H1 (cell line): Measurements from ENCODE around the gene CCDC12. TPM values are rescaled to one million over a fixed set of nuclear protein-coding genes. Genes with fewer than 3 reads are reported as not detected.

Experiments
- CTCF ChIA-PET: fragments of 300-600 bp; sonication (Branson Sonifier 250); formaldehyde crosslinking; loops from one replicate; lab custom pipeline; 2021; ENCODE audit not compliant: partially characterized antibody; lab: Charles Lee
- POLR2A ChIA-PET: fragments of 300-600 bp; sonication (Branson Sonifier 250); formaldehyde crosslinking; loops from one replicate; lab custom pipeline; 2021; ENCODE audit warnings: inconsistent platforms; ENCODE audit not compliant: partially characterized antibody; lab: Charles Lee
- DNase-seq, 2 experiments: peaks; one replicate each; pipeline versions ENCODE4 v3.0.0 to v3.0.0-alpha.2; 2010 to 2022; ENCODE audit warnings: low spot score in 2 of 2, low read depth in 1 of 2, mixed read lengths in 1 of 2
- FAIRE-seq: peaks from 2 replicates; lab custom pipeline; 2011; peaks lifted over from hg19 to GRCh38; lab: Jason Lieb, UNC
- H2AFZ ChIP-seq: 2 replicates; pipeline ENCODE4 v1.8.1; 2012; ENCODE audit warnings: low read length, inconsistent platforms
- H2AK5ac ChIP-seq: 2 replicates; pipeline ENCODE4 v1.6.1; 2013; ENCODE audit warnings: low read depth, low read length
- H2BK120ac ChIP-seq: replicated peaks from 2 replicates; pipeline ENCODE3; 2013; ENCODE audit warnings: low read depth, low read length, inconsistent platforms
- H2BK12ac ChIP-seq: 2 replicates; pipeline ENCODE4 v1.6.1; 2013; ENCODE audit warnings: low read depth, low read length
- H2BK15ac ChIP-seq: 2 replicates; pipeline ENCODE4 v1.6.1; 2013; ENCODE audit warnings: low read length
- H2BK20ac ChIP-seq: 2 replicates; pipeline ENCODE4 v1.6.1; 2013; ENCODE audit warnings: low read length
- H2BK5ac ChIP-seq: 2 replicates; pipeline ENCODE4 v1.6.1; 2013; ENCODE audit warnings: low read depth, low read length
- H3K14ac ChIP-seq: 2 replicates; pipeline ENCODE4 v1.6.1; 2013; ENCODE audit warnings: inconsistent platforms; ENCODE audit not compliant: insufficient read length
- H3K18ac ChIP-seq: 2 replicates; pipeline ENCODE4 v1.6.1; 2013; ENCODE audit warnings: low read length; ENCODE audit errors: extremely low read depth
- H3K23ac ChIP-seq: 2 replicates; pipeline ENCODE4 v1.6.1; 2013; ENCODE audit warnings: inconsistent platforms; ENCODE audit not compliant: insufficient read length
- H3K23me2 ChIP-seq: 2 replicates; pipeline ENCODE4 v1.6.1; 2013; ENCODE audit warnings: low read depth, low read length
- H3K27ac ChIP-seq: 2 replicates; pipeline ENCODE4 v1.6.1; 2011; ENCODE audit warnings: low read depth, low read length, inconsistent platforms
- H3K27me3 ChIP-seq, 4 experiments: replicated peaks in 1 of 4; 1 replicate in 1 of 4; 2 replicates in 3 of 4; pipeline versions ENCODE4 v1.6.1 to v1.8.1; 2011 to 2013; ENCODE audit warnings: low read length in 3 of 4, mild to moderate bottlenecking in 3 of 4, inconsistent platforms in 2 of 4, mixed read lengths in 2 of 4, moderate library complexity in 1 of 4; ENCODE audit not compliant: control insufficient read depth in 3 of 4, insufficient read depth in 3 of 4; ENCODE audit errors: extremely low read depth in 1 of 4
- H3K36me3 ChIP-seq, 4 experiments: 2 replicates each; pipeline versions ENCODE4 v1.6.1 to v1.8.1; 2011 to 2013; ENCODE audit warnings: mild to moderate bottlenecking in 4 of 4, low read length in 3 of 4, moderate library complexity in 2 of 4, control low read depth in 1 of 4, inconsistent platforms in 1 of 4; ENCODE audit not compliant: insufficient read depth in 4 of 4, control insufficient read depth in 2 of 4
- H3K4ac ChIP-seq: replicated peaks from 2 replicates; pipeline ENCODE3; 2013; ENCODE audit warnings: low read length, low read depth, mixed read lengths, inconsistent platforms; ENCODE audit not compliant: insufficient read length
- H3K4me1 ChIP-seq, 4 experiments: replicated peaks in 1 of 4; 1 replicate in 1 of 4; 2 replicates in 3 of 4; pipeline versions ENCODE4 v1.6.1 to v1.8.1; 2011 to 2013; ENCODE audit warnings: low read length in 3 of 4, inconsistent platforms in 2 of 4, mixed read lengths in 1 of 4; ENCODE audit not compliant: insufficient read depth in 4 of 4, control insufficient read depth in 3 of 4
- H3K4me2 ChIP-seq, 2 experiments: 2 replicates each; pipeline versions ENCODE4 v1.6.1 to v1.8.1; 2011 to 2013; ENCODE audit warnings: low read depth in 2 of 2, low read length in 2 of 2, control low read depth in 1 of 2, inconsistent platforms in 1 of 2, mild to moderate bottlenecking in 1 of 2; ENCODE audit not compliant: insufficient read depth in 1 of 2
- H3K4me3 ChIP-seq, 4 experiments: fragments of 200-600, 300-600 bp in 1 of 4; sonication (generic), shearing (Covaris generic), sonication (Bioruptor Twin) in 1 of 4; 2 replicates each; pipeline versions ENCODE4 v1.5.1 to v1.8.1; 2011 to 2016; ENCODE audit warnings: low read length in 4 of 4, low read depth in 3 of 4, control low read depth in 2 of 4, inconsistent platforms in 2 of 4, mild to moderate bottlenecking in 2 of 4, mixed read lengths in 1 of 4, moderate library complexity in 1 of 4; ENCODE audit not compliant: insufficient read depth in 2 of 4; ENCODE audit errors: extremely low read depth in 1 of 4
- H3K56ac ChIP-seq: replicated peaks from 2 replicates; pipeline ENCODE3; 2013; ENCODE audit warnings: low read depth, mild to moderate bottlenecking, mixed read lengths, low read length, inconsistent platforms; ENCODE audit not compliant: insufficient read length
- H3K79me1 ChIP-seq: 2 replicates; pipeline ENCODE4 v1.6.1; 2013; ENCODE audit warnings: low read depth, low read length, control low read depth
- H3K79me2 ChIP-seq, 2 experiments: 2 replicates each; pipeline versions ENCODE4 v1.6.1 to v1.8.1; 2012 to 2013; ENCODE audit warnings: low read length in 2 of 2, mild to moderate bottlenecking in 2 of 2, inconsistent platforms in 1 of 2; ENCODE audit not compliant: insufficient read depth in 2 of 2, control insufficient read depth in 1 of 2
- H3K9ac ChIP-seq, 4 experiments: replicated peaks in 1 of 4; 1 replicate in 1 of 4; 2 replicates in 3 of 4; pipeline versions ENCODE4 v1.6.1 to v1.8.1; 2011 to 2013; ENCODE audit warnings: low read depth in 3 of 4, low read length in 3 of 4, control low read depth in 2 of 4, mild to moderate bottlenecking in 2 of 4, moderate library complexity in 2 of 4, inconsistent platforms in 1 of 4; ENCODE audit errors: extremely low read depth in 1 of 4
- H3K9me3 ChIP-seq, 2 experiments: 2 replicates each; pipeline versions ENCODE4 v1.6.1 to v1.8.1; 2012 to 2013; ENCODE audit warnings: mild to moderate bottlenecking in 2 of 2, moderate library complexity in 2 of 2, control low read depth in 1 of 2, inconsistent platforms in 1 of 2, low read depth in 1 of 2, low read length in 1 of 2, mixed read lengths in 1 of 2; ENCODE audit not compliant: insufficient read depth in 2 of 2
- H4K20me1 ChIP-seq, 2 experiments: replicated peaks in 1 of 2; 2 replicates each; pipeline versions ENCODE3 to v1.8.1; 2011 to 2013; ENCODE audit warnings: inconsistent platforms in 2 of 2, low read length in 2 of 2, mild to moderate bottlenecking in 1 of 2; ENCODE audit not compliant: insufficient read depth in 2 of 2, control insufficient read depth in 1 of 2
- H4K5ac ChIP-seq: 2 replicates; pipeline ENCODE4 v1.6.1; 2013; ENCODE audit warnings: low read length, low read depth, mixed read lengths, inconsistent platforms; ENCODE audit not compliant: insufficient read length
- H4K8ac ChIP-seq: 2 replicates; pipeline ENCODE4 v1.8.0; 2013; ENCODE audit warnings: mild to moderate bottlenecking, moderate library complexity, low read length, inconsistent platforms; ENCODE audit not compliant: insufficient read depth; ENCODE audit errors: extremely low read depth
- H4K91ac ChIP-seq: replicated peaks from 2 replicates; pipeline ENCODE3; 2013; ENCODE audit warnings: low read length, mixed read lengths, inconsistent platforms; ENCODE audit not compliant: insufficient read length
- CTBP2 ChIP-seq: IDR thresholded peaks from 2 replicates; pipeline ENCODE4 v1.7.0; 2011; ENCODE audit warnings: borderline replicate concordance, mild to moderate bottlenecking, moderate library complexity, mixed read lengths, low read length; ENCODE audit not compliant: insufficient read depth, insufficient read length
- EP300 ChIP-seq, 2 experiments: IDR thresholded peaks; 1 replicate in 1 of 2; 2 replicates in 1 of 2; pipeline ENCODE4 v1.6.1; 2011 to 2012; ENCODE audit warnings: low read depth in 2 of 2, low read length in 2 of 2, mild to moderate bottlenecking in 2 of 2, borderline replicate concordance in 1 of 2, inconsistent platforms in 1 of 2, moderate library complexity in 1 of 2
- FOSL1 ChIP-seq: IDR thresholded peaks from 2 replicates; pipeline ENCODE4 v1.6.1; 2011; ENCODE audit warnings: mild to moderate bottlenecking, low read depth, low read length, moderate library complexity; ENCODE audit not compliant: insufficient read depth
- HDAC2 ChIP-seq, 2 experiments: fragments of 300-600 bp in 1 of 2; sonication (generic) in 1 of 2; IDR thresholded peaks; 2 replicates each; pipeline ENCODE4 v1.6.1; 2011 to 2012; ENCODE audit warnings: low read depth in 2 of 2, low read length in 2 of 2, mild to moderate bottlenecking in 2 of 2, moderate library complexity in 2 of 2, borderline replicate concordance in 1 of 2, inconsistent platforms in 1 of 2
- JUND ChIP-seq: IDR thresholded peaks from 2 replicates; pipeline ENCODE4 v1.6.1; 2011; ENCODE audit warnings: mild to moderate bottlenecking, improper control_type of control experiment, low read length
- KDM4A ChIP-seq: IDR thresholded peaks from one replicate; pipeline ENCODE4 v1.7.1; 2012; ENCODE audit warnings: low read depth, mild to moderate bottlenecking, moderate library complexity, low read length, inconsistent platforms; ENCODE audit not compliant: severe bottlenecking
- MAFK ChIP-seq: IDR thresholded peaks from 2 replicates; pipeline ENCODE4 v1.6.1; 2012; ENCODE audit warnings: low read depth, mild to moderate bottlenecking, improper control_type of control experiment, low read length
- POLR2A ChIP-seq, 2 experiments: IDR thresholded peaks; 1 replicate in 1 of 2; 2 replicates in 1 of 2; pipeline ENCODE4 v1.6.1; 2011; ENCODE audit warnings: low read depth in 2 of 2, low read length in 2 of 2, mild to moderate bottlenecking in 2 of 2; ENCODE audit errors: control extremely low read depth in 1 of 2
- RXRA ChIP-seq: IDR thresholded peaks from 2 replicates; pipeline ENCODE4 v1.6.1; 2011; ENCODE audit warnings: low read depth, mild to moderate bottlenecking, low read length, moderate library complexity; ENCODE audit not compliant: insufficient read depth
- SIRT6 ChIP-seq: IDR thresholded peaks from one replicate; pipeline ENCODE4 v1.7.1; 2012; ENCODE audit warnings: low read length, inconsistent platforms
- TAF7 ChIP-seq: optimal IDR thresholded peaks from 2 replicates; pipeline ENCODE3; 2011; ENCODE audit warnings: low read depth, mild to moderate bottlenecking, inconsistent platforms, low read length, moderate library complexity, borderline replicate concordance
- TBP ChIP-seq: IDR thresholded peaks from 2 replicates; pipeline ENCODE4 v1.6.1; 2011; ENCODE audit warnings: low read depth, low read length, improper control_type of control experiment
- TCF12 ChIP-seq: IDR thresholded peaks from 2 replicates; pipeline ENCODE4 v1.6.1; 2011; ENCODE audit warnings: low read depth, mild to moderate bottlenecking, low read length
- TEAD4 ChIP-seq: IDR thresholded peaks from 2 replicates; pipeline ENCODE4 v1.6.1; 2012; ENCODE audit warnings: low read depth, low read length, inconsistent platforms, mixed read lengths
- WGBS, 2 experiments: shearing (Covaris generic) in 1 of 2; methylation state at CpG; one replicate each; pipeline versions ENCODE4 v1.1.6 to v1.1.7; 2013 to 2015; ENCODE audit warnings: low lambda C conversion rate in 2 of 2, mixed read lengths in 2 of 2, inconsistent platforms in 1 of 2, low coverage in 1 of 2, missing lambda C conversion rate in 1 of 2; ENCODE audit not compliant: insufficient replicate concordance in 2 of 2, insufficient coverage in 1 of 2, insufficient read length in 1 of 2; ENCODE audit errors: extremely low coverage in 1 of 2, missing lambda C conversion rate in 1 of 2; 5-methylcytosine and 5-hydroxymethylcytosine counted together
- polyA plus RNA-seq, 7 experiments: library from polyadenylated mRNA; depleted of rRNA in 3 of 7; stranded (reverse) in 5 of 7; unstranded in 2 of 7; fragments of >200 nt in 5 of 7; fragments of 200-250 nt in 2 of 7; gene quantifications; 1 replicate in 5 of 7; 2 replicates in 1 of 7; 4 replicates in 1 of 7; pipeline versions ENCODE4 v1.2.1 to v1.2.3, GENCODE V29; 2011 to 2013; ENCODE audit warnings: missing spikeins in 2 of 7, mixed read lengths in 2 of 7
- total RNA-seq: library from RNA; stranded (reverse); fragmentation: NEBNext Ultra II Directional; extraction: Animal tissue kit (Norgen Biotek cat#: 25700); gene quantifications from 2 replicates; pipeline ENCODE4 v1.2.1, GENCODE V29; 2021

The CCDC12 gene
- total and polyA plus RNA-seq, 2 of the 8 experiments (the other 6 are each of a cell fraction or from before 2014, with no cell fraction given) = 29.5 to 41.3 TPM

- CTCF ChIA-PET = interaction anchor here (1.0 to 2.0 kb wide), 2 partner anchors 27 to 76 kb away, joined by 4 to 5 read pairs; no protein-coding TSS in a partner anchor
- no peaks in the 10 kb centered on the region; the same call in 1 of the 2 replicates for H3K79me1 ChIP-seq
- FAIRE-seq = no peak
- TF ChIP-seq HDAC2 (IDR thresholded peaks at IDR 0.05; ENCODE audit: borderline replicate concordance in 1 of 2, low read depth in 2 of 2, low read length in 2 of 2) = no peak
- TF ChIP-seq FOSL1 = no peak
- no peak for TF ChIP-seq RXRA
- no peak for TF ChIP-seq POLR2A (IDR thresholded peaks at IDR 0.05; ENCODE audit: control extremely low read depth in 1 of 2, low read depth in 2 of 2, low read length in 2 of 2)
- no peak for TF ChIP-seq KDM4A
- TF ChIP-seq TEAD4 = no peak
- no peak for TF ChIP-seq CTBP2
- no peak for TF ChIP-seq TAF7
- TF ChIP-seq TCF12 = no peak
- TF ChIP-seq JUND = no peak
- TF ChIP-seq TBP = no peak
- TF ChIP-seq EP300 (IDR thresholded peaks at IDR 0.05; ENCODE audit: borderline replicate concordance in 1 of 2, low read depth in 2 of 2, low read length in 2 of 2) = no peak
- no peak for TF ChIP-seq MAFK
- TF ChIP-seq SIRT6 = no peak
Measured at GRCh38 chr3:47011371-47011770, 34.8 kb upstream of the CCDC12 start.

More at GRCh38 chr3:47011371-47011770, 34.8 kb upstream of the CCDC12 start:
- POLR2A ChIA-PET = interaction anchor here (0.8 kb wide), 1 partner anchor 13 kb away, joined by 3 read pairs; no protein-coding TSS in a partner anchor
- H2BK120ac ChIP-seq = no peak overlapping the region
- 91% methylated on average over 6 of the region's 6 CpGs; no CpG with 5 or more reads in 1 of the 2 experiments for whole genome bisulfite sequencing, 2 experiments
- no peak overlapping the region for H4K5ac ChIP-seq
- no peak overlapping the region for H3K4me3 ChIP-seq
- H2BK12ac ChIP-seq = no peak overlapping the region
- H2AFZ ChIP-seq = no peak overlapping the region
- no peaks in the 10 kb centered on the region for H3K79me2 ChIP-seq
- no peak overlapping the region for H2AK5ac ChIP-seq
- no peak overlapping the region for H4K91ac ChIP-seq
- H3K18ac ChIP-seq = no peak overlapping the region
- H3K23ac ChIP-seq = no peak overlapping the region
- no peak for DNase-seq
- no peak overlapping the region for H3K4ac ChIP-seq
- H3K9ac ChIP-seq = no peak overlapping the region
- H3K4me2 ChIP-seq = no peak overlapping the region
- peaks cover 0 to 7% (median 4%) of the 10 kb centered on the region in 4 experiments; a peak in 4 of 8 replicates for H3K36me3 ChIP-seq
- no peak overlapping the region for H4K8ac ChIP-seq
- no peaks in the 10 kb centered on the region for H3K9me3 ChIP-seq
- no peak overlapping the region for H3K27ac ChIP-seq
- H3K56ac ChIP-seq = no peak overlapping the region
- H2BK15ac ChIP-seq = no peak overlapping the region
- H2BK5ac ChIP-seq = no peak overlapping the region
- H3K23me2 ChIP-seq = peaks cover 3% of the 10 kb centered on the region; the same call in 1 of the 2 replicates
- no peak overlapping the region for H3K14ac ChIP-seq
- peaks cover 2 to 9% (median 5%) of the 10 kb centered on the region in 4 experiments; a peak in 6 of 7 replicates for H3K4me1 ChIP-seq
- no peaks in the 10 kb centered on the region for H3K27me3 ChIP-seq
- H4K20me1 ChIP-seq = no peaks in the 10 kb centered on the region
- no peak overlapping the region for H2BK20ac ChIP-seq
